K562 (cell line): ENCODE results near the gene IRF3. TPM values are rescaled to one million over a fixed set of nuclear protein-coding genes. Genes with fewer than 3 reads are reported as not detected.

ENCODE experiments used
- CBX8 ChIP-seq: fragments of 200-600 bp; sonication (generic); IDR thresholded peaks from 2 replicates; pipeline ENCODE4 v1.6.1; 2012; ENCODE audit warnings: borderline replicate concordance, mixed run types, low read depth, mild to moderate bottlenecking, moderate library complexity, mixed read lengths, low read length, control low read depth, inconsistent platforms; ENCODE audit not compliant: poor library complexity, severe bottlenecking; ENCODE audit errors: extremely low read depth
- CUX1 ChIP-seq: fragments of 200-800 bp; sonication (Bioruptor generic); IDR thresholded peaks from 2 replicates; pipeline ENCODE4 v1.6.1; 2016; ENCODE audit warnings: missing genetic modification characterization, missing compliant biosample characterization
- DPF2 ChIP-seq: fragments of 450-650 bp; IDR thresholded peaks from 2 replicates; pipeline ENCODE4 v1.6.1; 2016
- ELF2 ChIP-seq: fragments of 250-450 bp; sonication (Bioruptor Pico); IDR thresholded peaks from 2 replicates; pipeline ENCODE4 v1.5.0; 2021; ENCODE audit warnings: mild to moderate bottlenecking
- ETS1 ChIP-seq: conservative IDR thresholded peaks from 2 replicates; pipeline ENCODE4 v1.6.1; 2011; ENCODE audit warnings: low read depth, mild to moderate bottlenecking, low read length; ENCODE audit not compliant: control insufficient read depth
- FOXA1 ChIP-seq: fragments of 450-650 bp; IDR thresholded peaks from 2 replicates; pipeline ENCODE4 v1.6.1; 2016; ENCODE audit warnings: mild to moderate bottlenecking, borderline replicate concordance
- KLF6 ChIP-seq: fragments of 250-450 bp; sonication (Bioruptor Pico); IDR thresholded peaks from 2 replicates; pipeline ENCODE4 v1.4.0; 2020; ENCODE audit warnings: mild to moderate bottlenecking, moderate library complexity, borderline replicate concordance
- MCM2 ChIP-seq: fragments of 450-650 bp; IDR thresholded peaks from 2 replicates; pipeline ENCODE4 v1.6.1; 2017; ENCODE audit warnings: low read depth, mild to moderate bottlenecking
- MYNN ChIP-seq, 2 experiments: sonication (generic); formaldehyde crosslinking in 1 of 2; IDR thresholded peaks; 2 replicates each; pipeline versions ENCODE4 v1.5.0 to v1.6.1; 2016 to 2020; ENCODE audit warnings: antibody characterized with exemption in 1 of 2, missing genetic modification reagents in 1 of 2
- RUNX1 ChIP-seq: sonication (generic); IDR thresholded peaks from 2 replicates; pipeline ENCODE4 v1.6.1; 2016; ENCODE audit warnings: antibody characterized with exemption, low read depth
- SMARCA5 ChIP-seq: fragments of 450-650 bp; IDR thresholded peaks from 2 replicates; pipeline ENCODE4 v1.6.1; 2016
- THRAP3 ChIP-seq: fragments of 450-650 bp; IDR thresholded peaks from 2 replicates; pipeline ENCODE4 v1.6.1; 2016; ENCODE audit warnings: mild to moderate bottlenecking, inconsistent platforms, borderline replicate concordance
- YY1 ChIP-seq, 3 experiments: IDR thresholded peaks; 2 replicates each; pipeline ENCODE4 v1.6.1; 2011; ENCODE audit warnings: low read length in 2 of 3, mild to moderate bottlenecking in 2 of 3, moderate library complexity in 2 of 3, borderline replicate concordance in 1 of 3, control low read depth in 1 of 3, low read depth in 1 of 3; ENCODE audit not compliant: insufficient read depth in 3 of 3, insufficient replicate concordance in 2 of 3, control insufficient read depth in 1 of 3, insufficient read length in 1 of 3; ENCODE audit errors: extremely low read depth in 1 of 3
- ZNF121 ChIP-seq: sonication (generic); formaldehyde crosslinking; conservative IDR thresholded peaks from 2 replicates; pipeline ENCODE4 v1.8.0; 2022; ENCODE audit warnings: missing genetic modification reagents
- ZNF253 ChIP-seq: fragments of 250-450 bp; sonication (Bioruptor Pico); conservative IDR thresholded peaks from 2 replicates; pipeline ENCODE4 v1.6.1; 2021; ENCODE audit warnings: mild to moderate bottlenecking
- ZNF445 ChIP-seq: fragments of 250-450 bp; sonication (Bioruptor Pico); IDR thresholded peaks from 2 replicates; pipeline ENCODE4 v1.4.0; 2020; ENCODE audit warnings: low read depth, mild to moderate bottlenecking, moderate library complexity
- ZNF589 ChIP-seq: fragments of 200-800 bp; sonication (Bioruptor generic); IDR thresholded peaks from 2 replicates; pipeline ENCODE4 v1.6.1; 2016; ENCODE audit warnings: low read depth, missing genetic modification characterization, missing compliant biosample characterization
- polyA plus RNA-seq, 8 experiments: library from polyadenylated mRNA; depleted of rRNA in 4 of 8; stranded (reverse) in 5 of 8; unstranded in 3 of 8; fragments of >200 nt; fragmentation: Nextera tagmentation in 2 of 8; fragmentation: Illumina TruSeq in 1 of 8; extraction: Ambion mirVana in 2 of 8; extraction: Trizol in 1 of 8; gene quantifications; 2 replicates each; pipeline versions ENCODE4 v1.2.1 to v1.2.3, GENCODE V29; 2011 to 2014; ENCODE audit warnings: inconsistent platforms in 1 of 8, missing spikeins in 1 of 8
- total RNA-seq, 7 experiments: library from RNA; depleted of rRNA in 6 of 7; stranded (reverse); fragments of >200 nt in 6 of 7; fragmentation: Illumina TruSeq in 2 of 7; extraction: Trizol in 2 of 7; gene quantifications; 2 replicates each; pipeline versions ENCODE4 v1.2.1 to v1.2.3, GENCODE V29; 2011 to 2021; ENCODE audit warnings: low replicate concordance in 1 of 7

Gene IRF3
- total and polyA plus RNA-seq, 9 of the 15 experiments (the other 6 are each of a cell fraction or from before 2014, with no cell fraction given): 7.5 to 145 (median 65.4) TPM

GRCh38 chr19:49664171-49665035 lies 1.3 kb downstream of the IRF3 start (continued):
- peak in 1 of 3 experiments; percentile 12 for TF ChIP-seq YY1 (IDR thresholded peaks at IDR 0.05; ENCODE audit: borderline replicate concordance in 1 of 3, control insufficient read depth in 1 of 3, extremely low read depth in 1 of 3, insufficient read depth in 3 of 3, insufficient read length in 1 of 3, insufficient replicate concordance in 2 of 3, low read depth in 1 of 3, low read length in 2 of 3)
- 0 out of 2 replicates have a peak, but pooled peaks have one; percentile 31 for TF ChIP-seq MYNN (IDR thresholded peaks at IDR 0.05)
- no peak for TF ChIP-seq MYNN (CRISPR knock-in tag; IDR thresholded peaks at IDR 0.05)
- TF ChIP-seq DPF2: no peak
- no peak for TF ChIP-seq FOXA1
- no peak for TF ChIP-seq MCM2
- no peak for TF ChIP-seq CBX8
- TF ChIP-seq ZNF445: no peak
- peak; percentile 36; the same call in 1 of the 2 replicates for TF ChIP-seq ETS1
- TF ChIP-seq CUX1 (CRISPR knock-in tag): no peak
- 0 out of 2 replicates have a peak, but pooled peaks have one; percentile 11 for TF ChIP-seq ZNF121
- no peak for TF ChIP-seq KLF6
- TF ChIP-seq ELF2: peak; percentile 71; the same call in 1 of the 2 replicates
- no peak for TF ChIP-seq ZNF589 (CRISPR knock-in tag)
- TF ChIP-seq THRAP3: no peak
- TF ChIP-seq ZNF253: no peak
- no peak for TF ChIP-seq RUNX1
- TF ChIP-seq SMARCA5: no peak
